ENCODE data around the gene RAB3GAP2. TPM values are rescaled to one million over a fixed set of nuclear protein-coding genes. Genes with fewer than 3 reads are reported as not detected.

The RAB3GAP2 gene
- total and polyA plus RNA-seq, 2 of the 13 experiments (the other 11 are each of a cell fraction or from before 2014, with no cell fraction given) = 22.6 to 25.0 TPM

DNA sequence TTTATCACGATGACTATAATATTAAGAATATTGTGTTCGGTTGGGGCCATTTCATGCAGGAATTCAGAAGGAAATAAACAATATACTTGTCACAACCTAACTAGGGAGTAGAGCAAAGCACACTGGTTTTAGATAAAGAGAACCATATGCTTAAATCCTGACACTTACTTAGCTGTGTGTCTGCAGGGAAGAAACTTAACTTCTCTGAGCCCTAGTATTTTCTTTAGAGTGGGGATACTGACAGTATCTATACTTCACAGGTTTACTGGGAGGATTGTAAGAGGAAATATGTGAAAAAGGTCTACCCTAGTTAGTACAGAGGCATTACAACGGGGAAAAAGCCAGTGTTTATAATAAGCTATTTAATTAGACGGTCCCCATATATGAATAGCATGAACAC is 105.4 kb downstream of the RAB3GAP2 start:
- in situ Hi-C loops (cut with HindIII; ENCODE audit: extremely low pct_ligation_motif_present, low pct_unique_long_range_greater_than_20kb) = no loop called here
- ChIA-PET POLR2A (no interaction called here), CTCF (ENCODE audit: low intra/inter-chr PET ratio, low total read pairs) (no interaction called here)
- DNase-seq (ENCODE audit: low spot score) (no peak), ATAC-seq (no peak), FAIRE-seq (no peak)
- no peaks in the 10 kb centered on the region for H3K79me2 ChIP-seq (ENCODE audit: insufficient read depth, low read length)
- H3K36me3 ChIP-seq (replicated peaks in 1 of 2; ENCODE audit: control insufficient read depth in 1 of 2, insufficient read depth in 2 of 2, low read length in 2 of 2) = peaks cover 12 to 42% of the 10 kb centered on the region in 2 experiments
- 94% methylated on average over 4 of the region's 4 CpGs for WGBS (ENCODE audit: low lambda C conversion rate)
- no peak overlapping the region for H3K9ac ChIP-seq (ENCODE audit: insufficient read depth, low read depth, low read length)
- no peak overlapping the region for H3K4me2 ChIP-seq (ENCODE audit: low read depth, low read length)
- no peaks in the 10 kb centered on the region for H3K27me3 ChIP-seq (ENCODE audit: control insufficient read depth in 1 of 2, insufficient read depth in 2 of 2, low read length in 2 of 2)
- TF ChIP-seq SP2 (CRISPR knock-in tag; IDR thresholded peaks at IDR 0.05) = no peak
- no peak for TF ChIP-seq MED13 (CRISPR knock-in tag; IDR thresholded peaks at IDR 0.05)
- no peak for TF ChIP-seq NR3C1 (CRISPR knock-in tag; IDR thresholded peaks at IDR 0.05)
- TF ChIP-seq, protein P1, sequence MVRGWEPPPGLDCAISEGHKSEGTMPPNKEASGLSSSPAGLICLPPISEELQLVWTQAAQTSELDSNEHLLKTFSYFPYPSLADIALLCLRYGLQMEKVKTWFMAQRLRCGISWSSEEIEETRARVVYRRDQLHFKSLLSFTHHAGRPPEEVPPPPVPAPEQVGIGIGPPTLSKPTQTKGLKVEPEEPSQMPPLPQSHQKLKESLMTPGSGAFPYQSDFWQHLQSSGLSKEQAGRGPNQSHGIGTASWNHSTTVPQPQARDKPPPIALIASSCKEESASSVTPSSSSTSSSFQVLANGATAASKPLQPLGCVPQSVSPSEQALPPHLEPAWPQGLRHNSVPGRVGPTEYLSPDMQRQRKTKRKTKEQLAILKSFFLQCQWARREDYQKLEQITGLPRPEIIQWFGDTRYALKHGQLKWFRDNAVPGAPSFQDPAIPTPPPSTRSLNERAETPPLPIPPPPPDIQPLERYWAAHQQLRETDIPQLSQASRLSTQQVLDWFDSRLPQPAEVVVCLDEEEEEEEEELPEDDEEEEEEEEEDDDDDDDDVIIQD (CRISPR knock-in tag; IDR thresholded peaks at IDR 0.05; ENCODE audit: low read depth) = no peak
- no peak for TF ChIP-seq MIXL1 (CRISPR knock-in tag; IDR thresholded peaks at IDR 0.05)
- TF ChIP-seq ZC3H13 (CRISPR knock-in tag; IDR thresholded peaks at IDR 0.05) = no peak
- no peak for TF ChIP-seq ZNF761 (CRISPR knock-in tag; conservative IDR thresholded peaks at IDR 0.05)
- no peak for TF ChIP-seq MYC (CRISPR knock-in tag; IDR thresholded peaks at IDR 0.05; ENCODE audit: borderline replicate concordance)
- TF ChIP-seq, protein P2, sequence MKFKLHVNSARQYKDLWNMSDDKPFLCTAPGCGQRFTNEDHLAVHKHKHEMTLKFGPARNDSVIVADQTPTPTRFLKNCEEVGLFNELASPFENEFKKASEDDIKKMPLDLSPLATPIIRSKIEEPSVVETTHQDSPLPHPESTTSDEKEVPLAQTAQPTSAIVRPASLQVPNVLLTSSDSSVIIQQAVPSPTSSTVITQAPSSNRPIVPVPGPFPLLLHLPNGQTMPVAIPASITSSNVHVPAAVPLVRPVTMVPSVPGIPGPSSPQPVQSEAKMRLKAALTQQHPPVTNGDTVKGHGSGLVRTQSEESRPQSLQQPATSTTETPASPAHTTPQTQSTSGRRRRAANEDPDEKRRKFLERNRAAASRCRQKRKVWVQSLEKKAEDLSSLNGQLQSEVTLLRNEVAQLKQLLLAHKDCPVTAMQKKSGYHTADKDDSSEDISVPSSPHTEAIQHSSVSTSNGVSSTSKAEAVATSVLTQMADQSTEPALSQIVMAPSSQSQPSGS (CRISPR knock-in tag; IDR thresholded peaks at IDR 0.05) = no peak
- TF ChIP-seq, protein P3, sequence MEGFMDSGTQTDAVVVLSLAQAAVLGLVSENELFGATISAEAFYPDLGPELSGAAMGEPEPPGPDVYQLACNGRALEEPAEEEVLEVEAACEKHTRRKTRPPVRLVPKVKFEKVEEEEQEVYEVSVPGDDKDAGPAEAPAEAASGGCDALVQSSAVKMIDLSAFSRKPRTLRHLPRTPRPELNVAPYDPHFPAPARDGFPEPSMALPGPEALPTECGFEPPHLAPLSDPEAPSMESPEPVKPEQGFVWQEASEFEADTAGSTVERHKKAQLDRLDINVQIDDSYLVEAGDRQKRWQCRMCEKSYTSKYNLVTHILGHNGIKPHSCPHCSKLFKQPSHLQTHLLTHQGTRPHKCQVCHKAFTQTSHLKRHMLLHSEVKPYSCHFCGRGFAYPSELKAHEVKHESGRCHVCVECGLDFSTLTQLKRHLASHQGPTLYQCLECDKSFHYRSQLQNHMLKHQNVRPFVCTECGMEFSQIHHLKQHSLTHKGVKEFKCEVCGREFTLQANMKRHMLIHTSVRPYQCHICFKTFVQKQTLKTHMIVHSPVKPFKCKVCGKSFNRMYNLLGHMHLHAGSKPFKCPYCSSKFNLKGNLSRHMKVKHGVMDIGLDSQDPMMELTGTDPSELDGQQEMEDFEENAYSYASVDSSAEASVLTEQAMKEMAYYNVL (CRISPR knock-in tag; IDR thresholded peaks at IDR 0.05; ENCODE audit: borderline replicate concordance) = no peak
- no peak for TF ChIP-seq ATM (IDR thresholded peaks at IDR 0.05; ENCODE audit: borderline replicate concordance)
- TF ChIP-seq FOXA3 (CRISPR knock-in tag; IDR thresholded peaks at IDR 0.05) = no peak
- BruUV-seq (replicated peaks) = no TSS peak
- no peaks in the 10 kb centered on the region for H3K4me1 ChIP-seq (ENCODE audit: insufficient read depth, low read length)
- H4K20me1 ChIP-seq (ENCODE audit: insufficient read depth, low read length) = no peaks in the 10 kb centered on the region
- H3K4me3 ChIP-seq (replicated peaks in 1 of 3; ENCODE audit: insufficient read depth in 1 of 3, low read depth in 2 of 3, low read length in 3 of 3) = no peak overlapping the region
- no peak overlapping the region for H3K27ac ChIP-seq (ENCODE audit: extremely low read length, insufficient read depth, low read length)
- no peak overlapping the region for H2AFZ ChIP-seq (ENCODE audit: low read length)
- no peaks in the 10 kb centered on the region for H3K9me3 ChIP-seq (ENCODE audit: low read length)
- intact Hi-C loops (cut with micrococcal nuclease; ENCODE audit: unreplicated experiment) = no loop called here
